RPMI8226 (cell line): ENCODE results near the gene MARCHF10.
"Not testable (repeated sequence)": the region's sequence is repeated elsewhere in the genome, so short reads cannot be mapped to it uniquely, and the experiment has no call there.

Source experiments
- DNase-seq: peaks from one replicate; pipeline ENCODE4 v3.0.0-alpha.2; 2015

The MARCHF10 gene

DNA sequence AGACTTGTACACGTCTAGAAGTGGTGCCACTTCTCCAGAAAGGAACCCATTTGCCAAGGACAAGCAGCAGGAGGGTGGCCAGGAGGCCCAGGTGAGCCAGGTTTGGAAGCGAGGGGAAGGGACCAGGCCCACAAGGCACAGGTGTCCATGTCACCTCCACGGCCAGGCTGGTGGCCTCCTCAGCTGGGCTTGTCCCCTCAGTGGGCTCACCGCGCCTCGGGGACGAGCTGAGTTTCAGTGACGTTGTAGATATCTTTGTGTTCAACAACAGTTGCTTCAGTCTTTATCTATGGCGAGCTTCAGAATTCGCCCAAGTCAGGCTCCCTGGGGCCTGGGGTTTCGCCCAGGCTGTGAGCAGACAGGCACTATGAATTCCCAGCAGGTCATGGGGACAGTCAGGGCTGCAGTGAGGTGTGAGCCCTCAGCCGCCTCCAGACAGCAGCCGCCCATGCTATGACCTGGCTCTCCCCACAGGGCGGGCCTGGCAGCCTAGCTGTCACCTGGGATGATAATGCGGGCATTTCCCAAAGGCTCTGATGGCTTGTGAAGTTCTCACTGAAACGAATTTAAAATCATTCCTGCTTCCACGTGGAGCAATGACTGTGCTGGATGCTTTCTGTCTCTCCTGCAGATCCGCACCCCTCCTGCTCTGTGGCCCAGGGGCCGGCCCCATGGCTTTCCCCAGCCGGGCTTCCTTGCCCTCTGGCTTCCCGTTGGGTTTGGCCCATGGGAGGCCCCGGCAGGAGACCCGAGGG is 91.1 kb downstream of the MARCHF10 start:
- no peak for DNase-seq

DNA sequence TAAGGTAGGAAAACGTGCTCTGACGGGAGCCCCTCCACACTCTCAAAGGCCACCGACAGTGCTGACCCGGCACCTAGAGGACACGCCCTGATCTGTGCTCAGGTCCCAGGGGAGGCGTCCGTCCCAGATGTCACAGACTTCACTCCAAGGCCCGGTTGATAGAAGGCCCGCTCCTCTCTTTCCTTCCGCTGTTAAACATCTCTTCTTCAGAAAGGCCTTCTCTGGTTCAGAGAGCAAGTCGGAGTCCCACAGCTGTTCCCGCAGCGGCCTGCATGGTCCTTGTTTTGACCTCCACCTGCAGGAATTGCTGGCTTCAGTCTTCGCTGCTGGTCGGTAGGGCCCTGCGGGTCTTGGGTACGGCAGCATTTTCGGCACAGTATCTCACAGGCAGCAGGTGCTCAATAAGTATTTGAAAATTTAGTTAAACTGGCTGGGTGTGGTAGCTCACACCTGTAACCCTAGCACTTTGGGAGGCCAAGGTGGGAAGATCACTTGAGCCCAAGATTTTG is 92.2 kb downstream of the MARCHF10 start:
- DNase-seq: no peak

GRCh38 chr17:62714016-62714777 is 93.9 kb downstream of the MARCHF10 start:
- no peak for DNase-seq

DNA sequence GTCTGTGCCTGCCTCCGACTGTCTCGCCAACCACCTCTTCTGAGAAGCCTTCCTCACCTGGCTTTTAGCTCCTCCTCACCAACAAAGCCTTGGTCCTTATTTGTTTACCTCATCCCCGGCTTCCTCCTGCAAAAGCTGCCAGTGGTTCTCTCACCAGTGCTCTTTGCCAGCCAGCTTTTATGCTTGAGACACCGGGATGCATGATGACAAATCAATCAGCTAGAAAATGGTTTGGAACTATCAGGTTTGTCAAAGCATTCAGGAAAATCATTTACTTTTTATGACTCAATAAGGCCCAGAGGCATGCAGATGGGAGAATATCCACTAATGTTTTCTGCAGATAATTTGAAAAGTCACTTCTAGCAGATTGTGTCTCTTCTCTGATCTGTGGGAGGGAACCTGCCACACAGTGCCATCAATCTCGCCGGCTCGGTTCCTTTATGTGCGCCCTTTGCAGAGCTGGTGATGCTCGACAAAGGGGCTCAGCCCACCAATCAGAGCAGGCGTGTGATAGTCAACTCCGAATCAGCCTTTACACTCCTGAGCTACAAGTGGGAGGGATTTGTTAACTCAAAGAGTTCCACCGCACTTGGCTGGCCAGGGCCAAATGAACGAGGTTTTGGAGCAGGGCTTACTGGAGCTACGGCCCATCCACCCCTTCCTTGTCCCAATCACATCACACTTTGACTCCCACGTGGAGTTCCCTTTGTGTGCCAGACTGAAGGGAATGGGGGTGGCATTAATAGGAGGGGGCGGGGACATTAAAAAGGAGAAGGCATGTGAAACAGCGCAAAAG is 94.8 kb downstream of the MARCHF10 start:
- DNase-seq: no peak

- no peak for DNase-seq
Observed at GRCh38 chr17:62712171-62712581, 95.9 kb downstream of the MARCHF10 start.

GRCh38 chr17:62708587-62708986 is 99.5 kb downstream of the MARCHF10 start:
- DNase-seq: no peak

DNA sequence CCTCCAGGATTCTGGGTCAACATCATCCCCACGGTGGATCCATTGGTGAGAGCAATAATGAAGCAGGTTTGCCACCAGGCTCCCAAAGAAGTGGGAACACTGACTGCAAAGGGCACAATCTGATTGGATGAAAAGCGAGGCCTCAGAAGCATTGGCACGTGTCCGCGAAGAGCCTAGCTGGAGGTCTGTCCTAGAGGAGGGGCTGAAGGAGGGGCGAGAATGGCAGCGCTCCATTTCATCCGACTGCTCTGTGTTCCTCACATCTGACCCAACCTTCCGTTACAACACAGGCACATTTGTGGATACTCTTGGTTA is 100.7 kb downstream of the MARCHF10 start:
- DNase-seq: no peak

GRCh38 chr17:62706598-62707424 is 101.3 kb downstream of the MARCHF10 start:
- no peak for DNase-seq

- DNase-seq: no peak
Observed at GRCh38 chr17:62705778-62706597, 102.1 kb downstream of the MARCHF10 start.

- DNase-seq: no peak
Observed at GRCh38 chr17:62705156-62705777, 102.8 kb downstream of the MARCHF10 start.

DNA sequence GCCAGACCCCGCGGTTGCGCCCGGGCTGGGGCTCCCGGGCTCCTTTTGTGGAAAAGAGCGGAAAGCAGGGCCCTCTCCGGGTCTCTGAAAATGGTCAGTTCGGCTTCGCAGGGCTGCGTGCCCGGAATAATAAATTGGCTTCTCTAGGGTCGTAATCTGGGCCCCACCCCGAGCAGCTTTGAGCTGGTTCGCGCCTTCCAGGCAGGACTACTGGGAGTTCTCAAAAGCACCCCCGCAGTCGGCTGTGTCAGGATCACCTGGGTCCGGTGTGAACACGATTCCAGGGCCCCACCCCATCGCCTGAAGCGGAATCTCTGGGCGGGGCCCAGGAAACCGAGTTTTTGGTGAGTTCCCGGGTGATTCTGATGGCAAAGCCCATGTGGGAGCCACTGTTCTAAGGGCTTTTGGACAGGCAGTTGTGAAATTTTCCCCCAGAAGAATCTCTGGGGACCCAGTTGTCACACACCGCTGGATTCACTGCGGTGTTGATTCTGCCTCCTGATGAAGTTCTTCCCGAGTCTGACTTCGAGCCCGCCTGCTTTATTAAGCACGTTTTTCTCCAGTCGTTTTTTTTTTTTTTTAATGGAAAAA is 103.6 kb downstream of the MARCHF10 start:
- DNase-seq: no peak

DNA sequence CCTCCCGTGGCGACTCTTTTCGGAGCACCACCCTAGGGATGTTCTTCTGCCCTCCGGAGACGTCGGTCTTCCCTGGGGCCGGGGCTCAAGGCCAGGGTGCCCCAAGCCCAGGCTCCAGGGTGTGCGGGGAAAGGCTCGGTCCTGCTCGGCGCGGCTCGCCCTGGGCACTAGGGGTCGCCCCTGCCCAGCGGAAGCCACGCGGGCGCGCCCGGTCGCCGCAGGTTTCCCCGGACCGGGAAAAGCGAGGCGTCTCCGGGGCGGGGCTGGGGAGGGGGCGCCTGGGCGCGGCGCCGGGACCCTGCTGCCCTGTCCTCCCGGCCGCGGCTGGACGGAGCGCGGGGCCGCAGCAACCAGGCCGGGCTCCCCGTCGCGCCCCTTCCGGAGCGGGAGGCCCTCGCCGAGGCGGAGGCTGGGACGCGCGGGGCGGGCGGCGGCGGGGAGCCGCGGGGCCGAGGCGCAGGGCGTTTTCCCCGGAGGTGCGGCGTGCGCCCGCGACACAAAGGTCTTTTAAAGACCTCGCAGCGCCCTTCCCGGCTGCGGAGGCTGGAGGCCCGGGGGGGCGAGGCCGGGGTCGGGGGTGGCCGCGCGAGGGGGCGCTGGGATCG is 104.2 kb downstream of the MARCHF10 start:
- DNase-seq: peak; percentile 71

GRCh38 chr17:62703261-62703775 is 104.8 kb downstream of the MARCHF10 start:
- DNase-seq: peak; percentile 51

- no peak for DNase-seq
Observed at GRCh38 chr17:62702746-62703260, 105.3 kb downstream of the MARCHF10 start.

GRCh38 chr17:62701706-62702085 is 106.4 kb downstream of the MARCHF10 start:
- no peak for DNase-seq

DNA sequence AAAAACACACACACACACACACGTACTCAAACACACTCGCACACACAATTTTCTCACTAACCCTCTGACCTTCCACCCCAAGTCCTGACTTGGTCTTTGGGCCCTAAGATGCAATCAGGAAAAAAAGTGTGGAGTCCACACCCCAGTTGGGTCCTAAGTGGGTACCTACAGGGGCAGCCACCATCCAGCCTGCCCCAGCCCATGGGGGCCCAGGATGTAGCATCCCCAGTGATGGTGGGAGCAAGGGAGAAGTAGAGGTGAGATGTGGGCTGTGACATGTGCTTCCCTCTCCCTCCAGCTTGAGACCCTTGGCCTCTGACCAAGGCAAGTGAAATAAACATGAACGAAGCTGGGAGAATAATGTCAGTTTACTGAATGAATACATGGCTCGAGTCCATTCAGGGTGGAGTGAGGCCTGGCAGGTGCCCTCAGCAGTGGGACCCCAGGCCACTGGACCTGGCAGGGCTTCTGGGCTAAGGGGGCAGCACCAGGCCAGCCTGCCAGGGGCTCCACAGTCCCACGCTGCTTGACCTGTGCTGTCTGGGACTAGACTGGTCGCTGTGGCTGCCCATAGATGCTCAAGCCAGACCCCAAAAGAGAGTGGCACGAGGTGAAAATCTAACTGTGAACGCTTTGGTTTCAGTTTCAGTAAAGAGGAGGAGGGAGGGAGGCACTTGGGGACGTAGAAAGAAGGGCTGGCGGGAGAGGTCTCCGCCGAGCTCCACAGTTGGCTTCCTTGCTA is 107.0 kb downstream of the MARCHF10 start:
- peak; percentile 57 for DNase-seq

- not testable (repeated sequence) for DNase-seq
Observed at GRCh38 chr17:62698459-62698858, 109.7 kb downstream of the MARCHF10 start.

DNA sequence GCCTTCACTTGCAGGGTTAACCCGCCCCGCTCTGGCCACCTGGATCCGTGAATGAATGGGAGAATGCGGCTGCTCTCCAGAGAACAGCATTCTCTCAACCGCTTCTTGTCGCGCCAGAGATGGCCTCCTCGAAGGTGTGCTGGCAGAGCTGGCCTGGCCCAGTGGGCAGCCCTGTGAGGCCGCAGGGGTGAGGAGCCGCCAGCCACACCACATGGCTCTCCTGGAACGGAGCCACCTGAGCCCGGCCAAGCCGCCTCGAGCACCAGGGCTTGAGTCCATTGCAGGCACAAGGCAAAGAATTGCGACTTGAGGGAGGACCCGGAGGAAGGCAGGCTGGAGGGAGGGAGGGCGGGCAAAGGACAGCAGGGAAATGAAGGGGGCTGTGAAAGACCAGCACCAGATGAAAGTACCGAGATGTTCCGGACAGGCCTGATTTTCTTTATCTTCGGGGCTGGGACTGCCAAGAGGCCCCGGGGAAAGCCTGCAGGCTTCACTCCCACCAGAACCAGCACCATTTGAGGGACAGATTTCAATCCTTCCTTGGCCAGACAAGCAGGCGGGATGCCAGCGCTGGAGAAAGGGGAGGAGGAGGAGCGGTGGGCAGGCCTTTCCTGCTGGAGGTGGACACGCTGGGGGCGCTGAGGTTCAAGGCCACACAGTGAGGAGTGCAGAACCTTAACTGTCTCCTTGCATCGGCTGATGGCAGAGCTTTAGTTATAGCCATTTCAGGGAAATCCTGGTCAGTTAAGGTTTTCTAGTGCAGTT is 111.2 kb downstream of the MARCHF10 start:
- DNase-seq: no peak
